ENCODE measurements around the gene PCAT6. TPM values are rescaled to one million over a fixed set of nuclear protein-coding genes. Genes with fewer than 3 reads are reported as not detected.

The PCAT6 gene
- total RNA-seq, 4 donors from 2014 or later, result 4.3 TPM; not detected in 3

DNA sequence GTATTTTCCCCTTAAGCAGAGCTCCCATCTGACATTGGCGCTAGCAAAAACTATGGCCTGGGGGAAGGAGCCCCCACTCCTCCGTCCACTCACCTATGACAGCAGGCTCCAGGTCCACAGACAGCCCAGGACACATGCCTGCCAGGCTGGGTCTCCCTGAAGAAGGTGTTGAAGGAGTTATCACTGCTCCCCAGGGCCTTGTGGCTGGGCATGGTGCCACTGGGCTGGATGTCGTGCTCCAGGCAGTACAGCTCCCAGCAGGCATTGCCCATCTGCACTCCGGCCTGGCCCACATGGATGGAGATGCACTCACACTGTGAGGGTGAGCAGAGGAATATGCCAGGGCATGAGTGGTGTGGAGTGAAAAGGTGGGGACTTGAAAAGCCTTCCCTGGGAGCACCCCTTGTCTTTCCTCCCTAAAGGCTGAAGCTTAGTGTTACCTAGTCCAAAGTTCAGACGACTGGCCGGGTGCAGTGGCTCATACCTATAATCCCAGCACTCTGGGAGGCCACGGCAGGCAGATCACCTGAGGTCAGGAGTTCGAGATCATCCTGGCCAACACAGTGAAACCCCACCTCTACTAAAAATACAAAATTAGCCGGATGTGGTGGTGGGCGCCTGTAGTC lies 48.1 kb downstream of the PCAT6 start:
- H3K4me1 ChIP-seq, result peaks cover 11 to 14% of the 10 kb centered on the region in 2 donors
- intact Hi-C loops (cut with DNase I; ENCODE audit: low total_unique reads) (no loop called here), in situ Hi-C loops (cut with MboI; ENCODE audit: low sequenced_read_pairs in 4 of 4) (no loop called here)

DNA sequence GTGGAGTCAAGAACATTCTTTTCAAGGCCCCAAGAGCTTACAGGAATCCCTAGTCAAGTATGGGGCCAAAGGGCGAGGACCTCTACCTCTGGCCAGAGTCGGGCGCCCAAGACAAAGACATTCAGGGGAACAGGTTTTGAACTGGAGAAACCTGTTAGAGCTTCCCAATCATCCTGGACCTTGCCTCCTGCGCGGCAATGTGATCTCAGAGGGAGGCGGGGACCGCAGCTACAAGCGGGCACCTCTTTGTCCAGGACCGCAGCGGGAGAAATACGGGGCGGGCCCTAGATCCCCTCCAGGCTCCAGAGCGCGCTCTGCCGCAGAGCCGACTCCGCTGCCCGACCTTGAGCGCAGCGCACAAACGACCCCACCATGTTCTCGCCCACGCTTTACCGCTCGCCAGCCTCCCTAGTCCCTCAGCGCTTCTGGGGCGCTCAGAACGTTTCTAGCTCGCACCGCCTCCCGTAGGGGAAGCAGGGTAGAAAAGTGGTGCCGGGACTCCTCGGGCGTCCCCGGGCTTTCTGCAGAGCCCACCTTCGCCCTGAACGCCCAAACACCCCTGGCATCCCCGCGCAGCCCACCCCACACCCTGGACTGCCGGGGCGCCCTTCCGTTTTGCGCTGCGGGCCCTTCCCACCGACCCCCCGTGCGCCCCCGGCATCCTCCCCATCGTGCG lies 50.1 kb downstream of the PCAT6 start:
- H3K27ac ChIP-seq, result peak overlapping the region in 1 of 4 donors; percentile 45
- no peak for DNase-seq
- in situ Hi-C loops (cut with MboI; ENCODE audit: low sequenced_read_pairs in 4 of 4), result no loop called here

More for the DNA sequence above, 48.1 kb downstream of the PCAT6 start:
- DNase-seq (no peak), ATAC-seq (no peak)
- Histone ChIP-seq H3K36me3 (no peaks in the 10 kb centered on the region), H3K27ac (peak overlapping the region in 3 of 4 donors; percentile 46 to 61 (median 52)), H3K9me3 (no peaks in the 10 kb centered on the region), H3K27me3 (no peaks in the 10 kb centered on the region), H3K4me3 (no peak overlapping the region)
- TF ChIP-seq, protein P1, sequence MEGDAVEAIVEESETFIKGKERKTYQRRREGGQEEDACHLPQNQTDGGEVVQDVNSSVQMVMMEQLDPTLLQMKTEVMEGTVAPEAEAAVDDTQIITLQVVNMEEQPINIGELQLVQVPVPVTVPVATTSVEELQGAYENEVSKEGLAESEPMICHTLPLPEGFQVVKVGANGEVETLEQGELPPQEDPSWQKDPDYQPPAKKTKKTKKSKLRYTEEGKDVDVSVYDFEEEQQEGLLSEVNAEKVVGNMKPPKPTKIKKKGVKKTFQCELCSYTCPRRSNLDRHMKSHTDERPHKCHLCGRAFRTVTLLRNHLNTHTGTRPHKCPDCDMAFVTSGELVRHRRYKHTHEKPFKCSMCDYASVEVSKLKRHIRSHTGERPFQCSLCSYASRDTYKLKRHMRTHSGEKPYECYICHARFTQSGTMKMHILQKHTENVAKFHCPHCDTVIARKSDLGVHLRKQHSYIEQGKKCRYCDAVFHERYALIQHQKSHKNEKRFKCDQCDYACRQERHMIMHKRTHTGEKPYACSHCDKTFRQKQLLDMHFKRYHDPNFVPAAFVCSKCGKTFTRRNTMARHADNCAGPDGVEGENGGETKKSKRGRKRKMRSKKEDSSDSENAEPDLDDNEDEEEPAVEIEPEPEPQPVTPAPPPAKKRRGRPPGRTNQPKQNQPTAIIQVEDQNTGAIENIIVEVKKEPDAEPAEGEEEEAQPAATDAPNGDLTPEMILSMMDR (IDR thresholded peaks at IDR 0.05 in 4 of 5, conservative IDR thresholded peaks at IDR 0.05 in 1 of 5), result no peak
- no peak for TF ChIP-seq POLR2A (IDR thresholded peaks at IDR 0.05)

More for the DNA sequence above, 50.1 kb downstream of the PCAT6 start:
- Histone ChIP-seq H3K4me1 (peaks cover 11 to 14% of the 10 kb centered on the region in 2 donors), H3K36me3 (no peaks in the 10 kb centered on the region), H3K4me3 (peak overlapping the region; percentile 59 to 82 (median 72)), H3K27me3 (no peaks in the 10 kb centered on the region), H3K9me3 (no peaks in the 10 kb centered on the region)
- intact Hi-C loops (cut with DNase I; ENCODE audit: low total_unique reads), result loop anchor here (1.0 to 2.0 kb wide), 2 partner anchors 28 to 52 kb away; partner anchors contain the start of genes KDM5B and RABIF
- TF ChIP-seq, protein P1 (IDR thresholded peaks at IDR 0.05 in 4 of 5, conservative IDR thresholded peaks at IDR 0.05 in 1 of 5), result no peak
- no peak for TF ChIP-seq POLR2A (IDR thresholded peaks at IDR 0.05)
- peak; percentile 17 to 21 for ATAC-seq

Other genes starting within 250 kb of the PCAT6 start
- not detected for gene SYT2, start 100.5 kb upstream of the PCAT6 start, total RNA-seq
- gene KDM5B, start 2.5 kb upstream of the PCAT6 start, total RNA-seq, result 10 to 100 TPM; 10.7 to 17.1 (median 13.7) TPM
- gene RABIF, start 78.2 kb downstream of the PCAT6 start, total RNA-seq, result 1 to 10 TPM; 2.6 to 9.2 (median 3.9) TPM
- 10 to 100 TPM; 12.1 to 24.0 (median 12.6) TPM for gene KLHL12, start 116.3 kb downstream of the PCAT6 start, total RNA-seq
- gene ADIPOR1, start 147.4 kb downstream of the PCAT6 start, total RNA-seq, result 100 to 1,000 TPM; 103 to 133 (median 119) TPM
- gene CYB5R1, start 156.3 kb downstream of the PCAT6 start, total RNA-seq, result 100 to 1,000 TPM; 349 to 677 (median 419) TPM
- 10 to 100 TPM; 28.7 to 41.4 (median 30.6) TPM for gene TMEM183A, start 196.4 kb downstream of the PCAT6 start, total RNA-seq
- gene PPFIA4, start 215.5 kb downstream of the PCAT6 start, total RNA-seq, result 10 to 100 TPM in 3 of 4 donors, 1 to 10 TPM in 1; 8.4 to 45.5 (median 33.1) TPM